LoVo (cell line): ENCODE data around the gene TNK2.
"Not testable (repeated sequence)": the region's sequence is repeated elsewhere in the genome, so short reads cannot be mapped to it uniquely, and the experiment has no call there.

Experiments
- DNase-seq: peaks from one replicate; pipeline ENCODE4 v3.0.0-alpha.2; 2016; ENCODE audit warnings: low spot score

The TNK2 gene

DNA sequence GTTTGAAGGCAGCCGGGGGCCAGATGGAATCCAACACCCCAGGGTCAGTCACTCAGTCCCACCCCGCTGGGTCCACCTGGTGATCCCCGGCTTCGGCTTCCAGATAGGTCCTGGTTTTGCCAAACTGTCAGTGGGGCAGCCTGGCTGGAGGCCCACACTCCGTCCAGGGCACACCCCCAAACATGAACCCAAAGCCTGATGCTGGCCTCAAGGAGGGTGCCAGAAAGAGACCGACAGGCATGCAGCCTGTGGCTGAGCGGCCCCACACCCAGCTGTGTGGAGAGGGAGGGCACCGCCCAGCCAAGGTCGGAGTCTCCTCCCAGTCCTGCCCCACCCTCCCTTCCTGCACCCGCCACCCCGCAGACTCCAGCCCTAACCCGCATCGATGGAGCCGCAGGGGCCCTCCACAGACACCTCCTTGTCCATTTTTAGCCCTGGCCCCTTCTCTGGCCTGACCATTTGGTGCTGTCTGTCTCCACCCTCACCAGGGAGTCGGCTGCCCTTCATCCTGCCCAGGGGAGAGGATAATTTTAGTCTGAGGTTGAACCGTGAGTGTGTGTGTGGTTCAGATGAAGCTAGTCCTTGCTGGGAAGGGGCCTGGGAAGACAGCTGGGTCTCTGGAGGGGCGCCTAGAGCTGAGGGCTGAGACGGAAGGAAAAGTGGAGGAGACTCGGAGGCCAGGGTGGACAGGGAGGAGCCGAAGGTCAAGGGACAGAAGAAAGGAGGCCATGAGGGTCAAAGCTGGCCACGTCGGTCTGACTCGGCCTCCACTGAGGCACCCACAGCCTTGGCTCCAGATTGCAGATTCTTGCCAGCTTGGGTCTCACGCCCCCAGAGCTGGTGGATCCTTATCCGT, 23.1 kb downstream of the TNK2 start:
- DNase-seq: no peak

GRCh38 chr3:195884691-195885035, 23.7 kb downstream of the TNK2 start:
- DNase-seq: no peak

GRCh38 chr3:195883801-195884200, 24.6 kb downstream of the TNK2 start:
- DNase-seq: no peak

- no peak for DNase-seq
Observed at GRCh38 chr3:195883160-195883559, 25.2 kb downstream of the TNK2 start.

- no peak for DNase-seq
Observed at GRCh38 chr3:195882002-195882441, 26.3 kb downstream of the TNK2 start.

DNA sequence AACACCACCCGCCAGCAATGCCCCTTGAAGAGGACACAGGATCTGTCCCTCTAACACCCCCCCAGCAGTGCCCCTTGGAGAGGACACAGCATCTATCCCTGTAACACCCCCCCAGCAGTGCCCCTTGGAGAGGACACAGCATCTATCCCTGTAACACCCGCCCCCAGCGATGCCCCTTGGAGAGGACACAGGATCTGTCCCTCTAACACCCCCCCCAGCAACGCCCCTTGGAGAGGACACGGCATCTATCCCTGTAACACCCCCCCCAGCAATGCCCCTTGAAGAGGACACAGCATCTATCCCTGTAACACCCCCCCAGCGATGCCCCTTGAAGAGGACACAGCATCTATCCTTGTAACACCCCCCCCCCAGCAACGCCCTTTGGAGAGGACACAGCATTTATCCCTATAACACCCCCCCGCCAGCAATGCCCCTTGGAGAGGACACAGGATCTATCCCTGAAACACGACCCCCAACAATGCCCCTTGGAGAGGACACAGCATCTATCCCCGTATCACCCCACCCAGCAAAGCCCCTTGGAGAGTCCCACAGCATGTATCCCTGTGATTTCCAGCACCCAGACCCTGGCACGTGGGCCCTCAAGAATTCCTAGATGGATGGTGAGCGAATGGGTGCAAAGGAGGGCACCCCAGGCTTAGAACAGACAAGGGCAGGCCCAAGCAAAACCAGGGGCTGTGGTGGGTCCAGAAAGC, 26.9 kb downstream of the TNK2 start:
- DNase-seq: no peak

DNA sequence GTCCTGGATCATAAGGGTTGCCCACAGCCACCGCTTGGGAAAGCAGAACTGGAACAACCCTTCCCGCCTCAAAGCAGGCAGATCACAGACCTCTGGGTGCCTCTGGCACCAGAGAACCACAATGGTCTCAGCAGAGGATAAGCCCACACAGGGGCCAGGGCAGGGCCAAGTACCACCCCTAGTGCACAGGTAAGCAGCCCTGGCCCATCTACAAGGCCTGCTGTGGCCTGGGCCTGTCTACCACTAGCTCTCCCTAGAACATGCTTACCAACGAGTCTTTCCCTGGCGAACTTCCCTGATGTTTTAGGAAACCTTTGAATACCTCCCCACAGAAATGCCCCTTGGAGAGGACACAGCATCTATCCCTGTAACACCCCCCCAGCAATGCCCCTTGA, 28.3 kb downstream of the TNK2 start:
- DNase-seq: no peak

DNA sequence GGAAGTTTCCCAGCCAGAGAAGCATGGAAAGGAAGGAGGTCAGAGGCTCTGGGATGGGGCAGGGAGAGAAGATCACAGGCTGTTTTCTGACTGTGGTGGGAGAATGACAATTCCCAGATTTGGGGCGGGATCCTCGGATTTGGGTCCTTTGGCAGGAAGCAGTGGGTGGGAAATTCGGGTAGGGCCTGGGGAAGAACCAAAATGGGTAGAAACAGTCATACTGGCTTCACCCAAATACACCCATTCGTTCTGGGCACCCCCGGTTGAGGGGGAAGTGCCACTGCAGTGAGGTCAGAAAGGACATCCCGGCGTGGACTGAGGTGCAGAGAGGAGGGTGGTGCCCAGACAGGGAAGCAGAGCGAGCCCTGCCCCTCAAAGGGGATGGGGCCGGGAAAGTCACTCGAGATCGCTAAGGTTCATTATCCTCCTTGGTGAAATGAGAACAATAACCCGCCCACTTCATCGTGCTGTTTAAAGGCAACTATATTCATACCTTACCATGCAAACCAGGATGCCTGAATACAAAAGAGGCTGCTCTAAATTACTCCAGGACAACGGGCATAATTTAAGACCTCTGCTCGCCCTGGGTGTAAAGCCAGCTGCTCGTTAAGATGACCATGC, 28.8 kb downstream of the TNK2 start:
- DNase-seq: no peak

DNA sequence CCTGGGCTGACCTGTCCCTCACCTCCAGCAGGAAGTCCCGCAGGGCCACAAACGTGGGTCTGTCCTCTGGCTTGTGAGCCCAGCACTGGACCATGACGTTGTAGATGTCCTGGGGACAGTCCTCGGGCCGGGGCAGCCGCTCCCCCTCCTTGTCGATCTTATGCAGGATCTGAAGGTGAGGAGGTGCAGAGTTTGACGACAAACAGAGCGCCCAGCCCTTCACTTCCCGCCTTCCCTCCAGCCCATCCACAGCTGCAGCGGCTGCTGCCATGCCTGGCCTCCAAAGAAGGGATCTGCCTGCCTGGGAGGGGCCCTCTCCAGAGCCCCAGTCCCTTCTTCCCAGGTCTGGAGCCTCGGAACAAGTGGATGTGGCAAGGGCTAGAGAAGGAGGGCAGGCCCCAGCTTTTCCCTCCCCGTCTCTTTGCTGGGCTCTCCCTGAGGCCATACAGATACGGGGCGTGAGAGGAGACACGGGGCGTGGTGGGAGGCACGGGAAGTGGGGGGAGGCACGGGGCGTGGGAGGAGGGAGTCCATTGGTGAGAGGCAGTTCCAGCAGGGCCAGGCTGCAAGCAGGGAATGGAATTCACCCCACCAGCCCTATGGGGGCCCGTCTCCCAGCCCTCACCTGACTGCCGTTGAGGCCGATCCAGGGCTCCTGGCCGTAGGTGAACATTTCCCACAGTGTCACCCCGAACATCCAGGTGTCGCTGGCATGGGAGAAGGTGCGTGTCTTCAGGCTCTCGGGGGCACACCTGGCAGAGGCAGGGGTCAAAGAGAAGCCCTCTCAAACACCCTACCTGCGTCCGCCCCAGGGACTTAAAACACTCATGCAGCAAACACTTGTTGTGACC, 29.7 kb downstream of the TNK2 start:
- DNase-seq: no peak

DNA sequence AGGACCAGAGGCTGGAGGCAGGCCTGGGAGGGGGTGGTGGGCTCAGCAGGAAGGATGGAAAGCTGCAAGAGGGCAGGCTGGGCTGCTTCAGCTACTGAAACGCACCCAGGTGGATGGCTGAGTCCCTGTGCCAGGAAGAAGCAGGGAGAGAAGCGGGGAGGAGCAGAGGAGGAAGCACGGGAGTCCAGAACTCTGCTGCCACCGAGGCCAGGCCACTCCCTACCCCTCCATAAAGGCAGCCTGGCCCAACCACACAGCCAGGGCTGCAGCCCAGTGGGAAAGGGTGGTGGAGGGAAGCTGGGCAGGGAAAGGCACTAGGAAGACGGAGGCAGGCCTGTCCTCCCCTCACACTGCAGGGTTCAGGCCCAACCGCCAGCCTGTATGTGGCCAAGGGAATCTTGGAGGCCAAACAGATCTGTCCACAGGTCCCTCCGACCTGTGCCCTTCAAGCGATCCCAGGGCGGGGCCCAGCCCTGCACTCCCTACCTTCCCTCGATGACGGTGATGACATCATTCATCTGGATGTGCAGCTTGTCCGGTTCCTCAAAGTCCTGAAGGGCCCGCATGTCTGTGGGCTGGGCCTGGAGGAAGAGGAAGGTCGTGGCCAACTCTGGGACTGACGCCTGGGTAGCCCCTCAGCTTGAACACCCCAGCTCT, 30.5 kb downstream of the TNK2 start:
- DNase-seq: no peak

DNA sequence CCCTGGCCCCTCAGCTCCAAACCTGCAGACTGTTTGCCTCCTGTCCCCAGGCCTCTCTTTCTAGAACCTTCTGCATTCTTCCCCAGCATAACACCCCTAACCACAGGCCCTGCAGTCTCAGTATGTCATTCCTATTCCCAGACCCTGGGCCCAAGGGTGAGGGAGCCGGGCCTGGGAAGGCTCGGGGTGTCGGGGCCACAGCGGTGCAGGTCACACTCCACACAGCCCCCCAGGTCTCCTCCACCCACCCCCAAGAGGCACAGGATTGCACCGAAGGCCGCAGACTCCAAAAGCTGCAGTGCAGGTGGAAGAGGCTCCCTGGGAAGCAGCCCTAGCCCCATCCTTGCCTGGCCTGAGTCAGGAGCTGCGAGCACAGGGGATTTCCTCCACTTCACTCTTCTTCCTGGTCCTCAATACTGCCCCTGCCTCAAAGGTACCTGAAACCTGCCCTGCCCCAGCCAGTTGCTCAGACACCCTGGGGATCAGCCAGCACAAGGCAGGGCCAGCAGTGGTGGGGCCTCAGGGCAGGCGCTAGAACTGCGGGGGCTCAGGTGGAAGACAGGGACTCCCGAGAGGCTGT, 31.1 kb downstream of the TNK2 start:
- no peak for DNase-seq

DNA sequence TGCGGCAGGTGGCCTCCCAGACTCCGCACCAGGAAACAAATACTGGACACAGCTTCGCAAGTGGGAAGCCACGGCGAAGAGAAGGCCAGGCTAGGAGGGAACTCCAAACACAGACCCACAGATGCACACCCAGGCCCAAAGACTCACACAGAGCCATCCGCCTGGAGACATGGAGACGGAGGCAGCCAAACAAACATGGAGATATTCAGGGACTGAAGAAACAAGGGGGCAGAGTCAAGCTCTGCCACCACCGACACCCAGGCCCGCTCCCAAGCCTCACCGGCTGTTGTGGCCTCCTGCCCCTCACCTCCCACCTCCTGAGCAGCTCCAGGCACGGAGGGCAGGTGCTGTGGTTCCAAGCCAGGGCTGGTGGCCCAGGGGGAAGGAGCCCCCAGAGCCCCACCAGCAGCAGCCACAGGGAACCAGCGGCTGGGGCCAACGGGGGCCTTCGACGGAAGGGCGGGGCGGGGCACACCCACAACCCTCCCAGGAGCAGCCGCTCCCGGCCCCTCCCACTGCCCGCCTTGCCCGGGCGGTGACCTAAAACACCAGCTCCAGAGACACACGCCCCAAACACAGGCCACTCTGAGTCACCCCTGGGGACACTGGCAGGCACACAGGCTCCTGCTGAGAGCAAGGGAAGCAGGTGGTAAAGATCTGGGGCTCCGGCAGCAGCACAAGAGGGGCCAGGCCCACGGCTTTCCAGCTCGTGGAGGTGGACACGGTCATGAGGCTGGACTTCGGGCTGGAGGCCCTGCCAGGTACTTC, 31.9 kb downstream of the TNK2 start:
- DNase-seq: peak; percentile 82

DNA sequence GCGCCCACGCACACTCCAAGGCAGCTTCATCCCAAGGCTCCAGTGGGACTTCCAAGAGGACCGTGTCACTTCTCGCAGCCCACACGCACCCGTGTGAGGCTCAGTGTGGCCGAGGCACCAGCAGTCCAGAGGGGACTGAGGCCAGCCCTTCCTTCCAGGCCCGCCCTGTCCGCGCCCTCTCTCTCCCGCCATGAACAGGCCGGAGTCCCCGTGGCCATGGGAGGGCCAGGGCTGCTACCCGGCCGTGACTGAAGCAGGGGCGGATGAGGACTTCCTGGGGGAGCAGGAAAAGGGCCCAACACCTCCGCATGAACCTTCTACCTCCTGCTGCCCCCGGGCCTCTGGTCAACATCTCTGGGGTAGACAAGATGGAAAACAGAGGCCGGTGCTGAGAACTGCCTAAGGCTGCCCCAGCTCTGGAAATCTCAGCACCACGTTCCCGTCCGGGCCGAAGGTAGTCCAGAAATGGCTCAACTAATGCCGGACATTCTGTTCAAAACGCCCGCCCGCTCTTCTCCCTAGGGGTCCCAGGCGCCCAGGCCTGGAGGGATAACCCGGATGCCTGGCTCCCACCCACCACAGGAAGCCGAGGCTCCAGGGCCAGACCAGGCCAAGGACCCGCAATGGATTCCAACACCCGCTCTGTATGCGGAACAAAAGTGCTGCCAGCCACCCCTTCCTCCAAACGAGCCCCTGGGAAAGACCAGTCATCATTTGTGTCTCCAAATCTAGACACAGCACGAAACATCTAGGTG, 32.7 kb downstream of the TNK2 start:
- no peak for DNase-seq

- no peak for DNase-seq
Observed at GRCh38 chr3:195873971-195874370, 34.4 kb downstream of the TNK2 start.

- no peak for DNase-seq
Observed at GRCh38 chr3:195873281-195873887, 35.0 kb downstream of the TNK2 start.

GRCh38 chr3:195872800-195873199, 35.6 kb downstream of the TNK2 start:
- DNase-seq: no peak

DNA sequence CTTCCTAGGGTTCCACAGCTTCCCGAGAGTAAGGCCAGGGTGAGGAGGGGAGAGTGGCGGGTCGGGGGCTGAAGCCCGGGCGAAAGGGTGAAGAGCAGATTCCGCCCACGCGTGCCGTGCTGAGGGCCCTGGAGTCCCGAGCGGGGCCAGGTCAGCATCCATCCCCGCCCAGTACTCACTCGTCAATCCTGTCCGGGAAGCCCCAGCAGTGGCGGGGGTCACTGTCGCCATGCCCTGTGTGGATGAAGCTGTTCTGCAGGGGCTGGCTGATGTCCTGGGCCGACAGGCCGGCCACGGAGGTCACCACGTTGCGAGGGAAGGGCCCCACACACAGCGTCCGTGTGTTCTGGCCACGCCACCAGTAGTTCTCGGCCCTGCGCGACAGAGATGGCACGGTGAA, 36.3 kb downstream of the TNK2 start:
- DNase-seq: no peak

DNA sequence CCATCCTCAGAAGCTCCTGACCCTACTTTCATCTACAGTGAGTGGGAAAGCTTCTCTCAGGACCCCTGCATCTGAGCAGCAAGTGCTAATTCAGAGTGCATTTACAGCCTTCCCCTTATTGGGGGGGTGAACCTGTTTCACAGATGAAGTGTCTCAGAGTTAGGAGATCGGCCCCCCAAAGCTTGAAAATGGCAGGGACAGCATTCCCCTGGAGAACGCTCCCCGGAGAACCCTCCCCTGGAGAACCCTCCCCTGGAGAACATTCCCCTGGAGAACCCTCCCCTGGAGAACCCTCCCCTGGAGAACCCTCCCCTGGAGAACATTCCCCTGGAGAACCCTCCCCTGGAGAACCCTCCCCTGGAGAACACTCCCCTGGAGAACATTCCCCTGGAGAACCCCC, 36.7 kb downstream of the TNK2 start:
- DNase-seq: not testable (repeated sequence)

DNA sequence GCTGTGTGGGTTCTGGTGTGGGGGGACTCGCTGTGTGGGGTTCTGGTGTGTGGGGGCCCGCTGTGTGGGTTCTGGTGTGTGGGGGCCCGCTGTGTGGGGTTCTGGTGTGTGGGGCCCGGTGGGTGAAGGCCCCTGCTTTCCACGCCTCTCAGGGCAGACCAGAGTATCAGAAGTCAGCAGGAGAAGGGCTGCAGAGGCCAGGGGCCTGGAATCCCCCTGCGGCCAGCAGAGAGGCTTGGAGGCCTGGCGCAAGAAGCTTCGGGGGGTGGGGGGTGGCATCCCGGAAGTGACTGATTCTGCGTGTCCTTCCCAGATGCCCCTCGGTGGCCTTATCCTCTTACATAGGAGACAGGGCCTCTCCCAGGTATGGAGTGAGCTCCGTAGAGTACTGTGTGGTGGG, 37.4 kb downstream of the TNK2 start:
- DNase-seq: no peak
